Activated CD4-positive, alpha-beta T cell treated with anti-CD3 and anti-CD28 coated beads for 48 hours (primary cell): ENCODE measurements around the gene BCL2L13.
"Not testable (repeated sequence)": the region's sequence is repeated elsewhere in the genome, so short reads cannot be mapped to it uniquely, and the experiment has no call there.

Source experiments
- DNase-seq: peaks from one replicate; pipeline ENCODE4 v3.0.0-alpha.2; 2020

Gene BCL2L13

GRCh38 chr22:17638432-17639246, at the start of gene BCL2L13:
Gene BCL2L13 (plus strand): TSS chr22:17638757. CDS start chr22:17655712, 16,955 bp downstream.
- DNase-seq = peak; percentile 94

GRCh38 chr22:17589810-17590375, 48.7 kb upstream of the BCL2L13 start:
- DNase-seq = no peak

- DNase-seq = no peak
These were observed 48.0 kb upstream of the BCL2L13 start for GRCh38 chr22:17590586-17590985.

GRCh38 chr22:17592201-17592600, 46.4 kb upstream of the BCL2L13 start:
- DNase-seq = no peak

- no peak for DNase-seq
These were observed 42.3 kb upstream of the BCL2L13 start for GRCh38 chr22:17596226-17596625.

GRCh38 chr22:17597217-17597616, 41.3 kb upstream of the BCL2L13 start:
- no peak for DNase-seq

- DNase-seq = no peak
These were observed 40.2 kb upstream of the BCL2L13 start for GRCh38 chr22:17598318-17598717.

- no peak for DNase-seq
These were observed 37.5 kb upstream of the BCL2L13 start for GRCh38 chr22:17601031-17601430.

- DNase-seq = no peak
These were observed 34.9 kb upstream of the BCL2L13 start for GRCh38 chr22:17603668-17604067.

GRCh38 chr22:17606496-17606895, 32.1 kb upstream of the BCL2L13 start:
- DNase-seq = no peak

GRCh38 chr22:17607891-17608521, 30.6 kb upstream of the BCL2L13 start:
- DNase-seq = no peak

GRCh38 chr22:17612057-17612456, 26.5 kb upstream of the BCL2L13 start:
- DNase-seq = no peak

GRCh38 chr22:17613280-17613679, 25.3 kb upstream of the BCL2L13 start:
- DNase-seq = no peak

- DNase-seq = no peak
These were observed 10.6 kb upstream of the BCL2L13 start for GRCh38 chr22:17627961-17628405.

GRCh38 chr22:17628406-17629172, 10.0 kb upstream of the BCL2L13 start, which contains the start of gene ATP6V1E1:
Gene ATP6V1E1 (minus strand): TSS chr22:17628749. CDS start chr22:17628635, 114 bp downstream.
- DNase-seq = peak; percentile 95

- no peak for DNase-seq
These were observed 9.4 kb upstream of the BCL2L13 start for GRCh38 chr22:17629173-17629489.

GRCh38 chr22:17629641-17630040, 8.9 kb upstream of the BCL2L13 start:
- DNase-seq = no peak

GRCh38 chr22:17631076-17631565, 7.4 kb upstream of the BCL2L13 start:
- no peak for DNase-seq

GRCh38 chr22:17633217-17633997, 5.2 kb upstream of the BCL2L13 start:
- no peak for DNase-seq

- DNase-seq = no peak
These were observed 4.6 kb upstream of the BCL2L13 start for GRCh38 chr22:17633998-17634323.

GRCh38 chr22:17634696-17635095, 3.9 kb upstream of the BCL2L13 start:
- DNase-seq = no peak

GRCh38 chr22:17636850-17637249, 1.7 kb upstream of the BCL2L13 start:
- DNase-seq = not testable (repeated sequence)
